ENCODE data around the gene SDS. TPM values are rescaled to one million over a fixed set of nuclear protein-coding genes. Genes with fewer than 3 reads are reported as not detected.

The SDS gene
- total and polyA plus RNA-seq, 8 donors, result 0.31 to 3.2 (median 0.47) TPM

DNA sequence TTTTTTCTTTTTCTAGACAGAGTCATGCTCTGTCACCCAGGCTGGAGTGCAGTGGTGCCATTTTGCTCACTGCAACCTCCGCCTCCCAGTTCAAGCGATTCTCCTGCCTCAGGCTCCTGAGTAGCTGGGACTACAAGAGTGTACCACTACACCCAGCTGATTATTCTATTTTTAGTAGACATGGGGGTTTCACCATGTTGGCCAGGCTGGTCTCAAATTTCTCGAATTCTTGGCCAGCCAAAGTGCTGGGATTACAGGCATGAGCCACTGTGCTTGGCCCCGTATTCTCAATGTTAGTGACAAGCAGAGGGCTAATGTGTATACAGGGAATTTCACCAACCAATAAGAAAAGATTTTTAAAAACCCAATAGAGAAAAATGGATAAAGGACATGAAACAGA is 36.9 kb downstream of the SDS start:
- intact Hi-C loops (cut with DNase I), result no loop called here
- Histone ChIP-seq H3K36me3 (peaks cover 0 to 14% of the 10 kb centered on the region in 2 donors), H3K27me3 (no peaks in the 10 kb centered on the region), H3K4me1 (peaks cover 0 to 8% of the 10 kb centered on the region in 2 donors), H3K4me3 (no peak overlapping the region), H3K9me3 (no peaks in the 10 kb centered on the region), H3K27ac (no peak overlapping the region)
- TF ChIP-seq, protein P1, sequence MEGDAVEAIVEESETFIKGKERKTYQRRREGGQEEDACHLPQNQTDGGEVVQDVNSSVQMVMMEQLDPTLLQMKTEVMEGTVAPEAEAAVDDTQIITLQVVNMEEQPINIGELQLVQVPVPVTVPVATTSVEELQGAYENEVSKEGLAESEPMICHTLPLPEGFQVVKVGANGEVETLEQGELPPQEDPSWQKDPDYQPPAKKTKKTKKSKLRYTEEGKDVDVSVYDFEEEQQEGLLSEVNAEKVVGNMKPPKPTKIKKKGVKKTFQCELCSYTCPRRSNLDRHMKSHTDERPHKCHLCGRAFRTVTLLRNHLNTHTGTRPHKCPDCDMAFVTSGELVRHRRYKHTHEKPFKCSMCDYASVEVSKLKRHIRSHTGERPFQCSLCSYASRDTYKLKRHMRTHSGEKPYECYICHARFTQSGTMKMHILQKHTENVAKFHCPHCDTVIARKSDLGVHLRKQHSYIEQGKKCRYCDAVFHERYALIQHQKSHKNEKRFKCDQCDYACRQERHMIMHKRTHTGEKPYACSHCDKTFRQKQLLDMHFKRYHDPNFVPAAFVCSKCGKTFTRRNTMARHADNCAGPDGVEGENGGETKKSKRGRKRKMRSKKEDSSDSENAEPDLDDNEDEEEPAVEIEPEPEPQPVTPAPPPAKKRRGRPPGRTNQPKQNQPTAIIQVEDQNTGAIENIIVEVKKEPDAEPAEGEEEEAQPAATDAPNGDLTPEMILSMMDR (IDR thresholded peaks at IDR 0.05), result no peak
- no peak for DNase-seq
- no peak for ATAC-seq

DNA sequence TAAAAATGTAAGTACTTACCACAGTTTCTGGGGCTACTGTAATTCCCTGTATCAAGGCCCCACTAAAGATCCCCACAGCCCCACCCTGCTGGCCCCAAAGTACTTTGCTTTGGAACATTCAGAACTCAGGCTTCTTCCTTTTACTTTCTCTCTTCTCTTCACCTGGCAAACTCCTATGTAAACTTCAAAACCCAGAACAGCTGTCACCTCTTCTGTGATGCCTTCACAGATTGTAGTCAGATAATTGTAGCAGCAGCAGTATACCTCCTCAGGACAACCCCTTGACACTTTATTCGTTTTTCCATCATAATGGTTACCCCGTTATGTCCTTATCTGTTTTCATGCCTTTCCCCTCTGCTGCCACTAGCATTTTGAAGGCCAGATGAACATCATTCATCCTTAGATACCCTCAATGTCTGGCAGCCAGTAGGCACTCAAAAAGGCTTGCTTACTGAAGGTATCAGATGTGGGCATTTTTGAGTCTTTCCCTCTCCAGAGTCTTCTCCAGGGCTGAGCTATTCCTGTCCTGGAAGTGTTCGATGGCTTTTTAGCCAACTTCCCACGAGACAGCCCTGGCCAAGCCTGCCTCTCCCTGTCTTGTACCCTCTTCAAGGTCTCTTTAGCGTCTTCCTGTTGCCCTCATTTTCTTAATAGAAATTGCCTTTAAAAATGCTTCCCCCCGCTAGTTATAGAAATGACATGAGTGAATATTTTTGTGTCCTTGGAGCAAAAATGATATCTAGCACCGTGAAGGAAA is 37.9 kb downstream of the SDS start:
- TF ChIP-seq, protein P1 (IDR thresholded peaks at IDR 0.05), result no peak
- H3K4me1 ChIP-seq, result peaks cover 0 to 16% of the 10 kb centered on the region in 2 donors
- intact Hi-C loops (cut with DNase I), result no loop called here
- peaks cover 0 to 12% of the 10 kb centered on the region in 2 donors for H3K36me3 ChIP-seq
- DNase-seq (no peak), ATAC-seq (no peak)
- no peaks in the 10 kb centered on the region for H3K27me3 ChIP-seq
- no peaks in the 10 kb centered on the region for H3K9me3 ChIP-seq
- H3K27ac ChIP-seq, result no peak overlapping the region
- no peak overlapping the region for H3K4me3 ChIP-seq

DNA sequence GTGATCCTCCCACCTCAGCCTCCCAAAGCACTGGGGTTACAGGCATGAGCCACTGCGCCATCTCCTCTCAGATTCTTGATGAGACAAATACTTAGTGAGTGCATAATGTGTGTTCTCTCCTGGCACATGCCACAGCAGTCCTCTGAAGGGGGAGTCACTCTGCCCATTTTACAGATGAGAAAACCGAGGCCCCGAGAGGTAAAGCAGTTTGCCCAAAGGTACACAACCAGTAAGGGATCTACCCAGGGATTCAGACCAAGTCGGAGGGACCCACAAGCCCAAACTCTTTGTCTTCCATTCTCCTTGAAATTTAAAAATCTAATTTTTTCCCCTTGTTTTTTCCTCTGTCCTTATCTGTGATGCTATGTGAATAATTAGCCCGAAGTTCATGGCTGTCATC is 39.0 kb downstream of the SDS start:
- ATAC-seq (no peak), DNase-seq (no peak)
- intact Hi-C loops (cut with DNase I), result no loop called here
- no peaks in the 10 kb centered on the region for H3K9me3 ChIP-seq
- H3K4me1 ChIP-seq, result peaks cover 0 to 22% of the 10 kb centered on the region in 2 donors
- H3K36me3 ChIP-seq, result peaks cover 0 to 9% of the 10 kb centered on the region in 2 donors
- TF ChIP-seq, protein P1 (IDR thresholded peaks at IDR 0.05), result no peak
- no peak overlapping the region for H3K27ac ChIP-seq
- H3K4me3 ChIP-seq, result no peak overlapping the region
- H3K27me3 ChIP-seq, result no peaks in the 10 kb centered on the region

DNA sequence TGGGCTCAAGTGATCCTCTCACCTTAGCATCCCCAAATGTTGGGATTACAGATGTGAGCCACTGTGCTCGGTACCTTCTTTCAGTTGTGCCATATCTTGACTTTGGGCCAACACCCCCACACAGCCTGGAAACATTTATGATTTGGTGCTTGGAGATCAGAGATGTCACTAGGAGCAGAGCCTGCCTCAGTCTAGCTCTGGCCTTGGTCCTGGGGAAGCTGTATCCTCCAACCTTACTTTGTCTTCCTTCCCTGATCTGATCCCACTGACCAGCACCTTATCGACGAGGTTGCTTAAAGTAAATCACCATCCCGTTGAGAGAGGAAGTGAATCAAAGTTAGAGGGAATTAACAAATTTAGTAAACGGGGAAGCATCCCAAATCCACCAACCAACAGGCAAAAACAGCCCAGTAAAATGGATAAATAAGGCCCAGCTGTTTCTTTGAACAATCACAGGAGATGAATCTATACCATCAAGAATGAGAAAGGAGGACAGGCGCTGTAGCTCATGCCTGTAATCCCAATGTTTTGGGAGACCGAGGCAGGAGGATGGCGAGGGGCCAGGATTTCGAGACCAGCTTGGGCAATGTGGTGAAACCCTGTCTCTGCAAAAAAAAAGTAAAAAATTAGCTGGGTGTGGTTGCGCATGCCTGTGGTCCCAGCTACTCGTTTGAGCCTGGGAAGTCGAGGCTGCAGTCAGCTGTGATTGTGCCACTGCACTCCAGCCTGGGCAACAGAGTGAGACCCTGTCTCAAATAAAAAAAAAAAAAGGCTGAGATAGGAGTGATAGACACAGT is 41.9 kb downstream of the SDS start:
- Histone ChIP-seq H3K27ac (no peak overlapping the region), H3K4me1 (peaks cover 0 to 29% of the 10 kb centered on the region in 2 donors), H3K9me3 (no peaks in the 10 kb centered on the region), H3K27me3 (no peaks in the 10 kb centered on the region), H3K4me3 (no peak overlapping the region), H3K36me3 (peaks cover 0 to 9% of the 10 kb centered on the region in 2 donors)
- TF ChIP-seq, protein P1 (IDR thresholded peaks at IDR 0.05), result no peak
- DNase-seq, result no peak
- intact Hi-C loops (cut with DNase I), result no loop called here
- no peak for ATAC-seq

Data from left lung (tissue), 10 donors.